ENCODE data around the gene TNFSF12. TPM values are rescaled to one million over a fixed set of nuclear protein-coding genes. Genes with fewer than 3 reads are reported as not detected.

The TNFSF12 gene
- total and polyA plus RNA-seq, 9 of the 15 experiments (the other 6 are each of a cell fraction or from before 2014, with no cell fraction given) = 0.03 to 0.95 (median 0.19) TPM; not detected in 3

GRCh38 chr17:7583253-7584109, 34.6 kb downstream of the TNFSF12 start, which contains the start of gene MPDU1 (continued):
- TF ChIP-seq E2F5 (CRISPR knock-in tag; IDR thresholded peaks at IDR 0.05) = peak; percentile 86; the same call in 1 of the 2 replicates
- TF ChIP-seq GATA2 (CRISPR knock-in tag; IDR thresholded peaks at IDR 0.05) = no peak
- TF ChIP-seq SMAD4 (CRISPR knock-in tag; conservative IDR thresholded peaks at IDR 0.05) = peak; percentile 40
- no peak for TF ChIP-seq ZNF79 (CRISPR knock-in tag; IDR thresholded peaks at IDR 0.05; ENCODE audit: low read depth)
- no peak for TF ChIP-seq HES1 (IDR thresholded peaks at IDR 0.05; ENCODE audit: low read depth)
- no peak for TF ChIP-seq ZNF444 (CRISPR knock-in tag; IDR thresholded peaks at IDR 0.05)
- peak; percentile 65 for TF ChIP-seq DMBX1 (CRISPR knock-in tag; IDR thresholded peaks at IDR 0.05; ENCODE audit: borderline replicate concordance)
- TF ChIP-seq NCOR1 (IDR thresholded peaks at IDR 0.05) = no peak
- peak; percentile 79; the same call in 1 of the 2 replicates for TF ChIP-seq HDAC8 (tag; IDR thresholded peaks at IDR 0.05)
- no peak for TF ChIP-seq ZNF253 (CRISPR knock-in tag; conservative IDR thresholded peaks at IDR 0.05)
- TF ChIP-seq ESRRB (CRISPR knock-in tag; IDR thresholded peaks at IDR 0.05; ENCODE audit: borderline replicate concordance) = 0 out of 2 replicates have a peak, but pooled peaks have one; percentile 26
- no peak for TF ChIP-seq ZNF224 (CRISPR knock-in tag; IDR thresholded peaks at IDR 0.05)
- TF ChIP-seq, protein P1, sequence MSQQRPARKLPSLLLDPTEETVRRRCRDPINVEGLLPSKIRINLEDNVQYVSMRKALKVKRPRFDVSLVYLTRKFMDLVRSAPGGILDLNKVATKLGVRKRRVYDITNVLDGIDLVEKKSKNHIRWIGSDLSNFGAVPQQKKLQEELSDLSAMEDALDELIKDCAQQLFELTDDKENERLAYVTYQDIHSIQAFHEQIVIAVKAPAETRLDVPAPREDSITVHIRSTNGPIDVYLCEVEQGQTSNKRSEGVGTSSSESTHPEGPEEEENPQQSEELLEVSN (IDR thresholded peaks at IDR 0.05; ENCODE audit: borderline replicate concordance in 1 of 2, extremely low read depth in 1 of 2, insufficient read depth in 1 of 2, insufficient read length in 1 of 2, low read depth in 1 of 2, low read length in 1 of 2, poor library complexity in 1 of 2, severe bottlenecking in 1 of 2) = peak; percentile 93 to 96
- TF ChIP-seq, protein P2, sequence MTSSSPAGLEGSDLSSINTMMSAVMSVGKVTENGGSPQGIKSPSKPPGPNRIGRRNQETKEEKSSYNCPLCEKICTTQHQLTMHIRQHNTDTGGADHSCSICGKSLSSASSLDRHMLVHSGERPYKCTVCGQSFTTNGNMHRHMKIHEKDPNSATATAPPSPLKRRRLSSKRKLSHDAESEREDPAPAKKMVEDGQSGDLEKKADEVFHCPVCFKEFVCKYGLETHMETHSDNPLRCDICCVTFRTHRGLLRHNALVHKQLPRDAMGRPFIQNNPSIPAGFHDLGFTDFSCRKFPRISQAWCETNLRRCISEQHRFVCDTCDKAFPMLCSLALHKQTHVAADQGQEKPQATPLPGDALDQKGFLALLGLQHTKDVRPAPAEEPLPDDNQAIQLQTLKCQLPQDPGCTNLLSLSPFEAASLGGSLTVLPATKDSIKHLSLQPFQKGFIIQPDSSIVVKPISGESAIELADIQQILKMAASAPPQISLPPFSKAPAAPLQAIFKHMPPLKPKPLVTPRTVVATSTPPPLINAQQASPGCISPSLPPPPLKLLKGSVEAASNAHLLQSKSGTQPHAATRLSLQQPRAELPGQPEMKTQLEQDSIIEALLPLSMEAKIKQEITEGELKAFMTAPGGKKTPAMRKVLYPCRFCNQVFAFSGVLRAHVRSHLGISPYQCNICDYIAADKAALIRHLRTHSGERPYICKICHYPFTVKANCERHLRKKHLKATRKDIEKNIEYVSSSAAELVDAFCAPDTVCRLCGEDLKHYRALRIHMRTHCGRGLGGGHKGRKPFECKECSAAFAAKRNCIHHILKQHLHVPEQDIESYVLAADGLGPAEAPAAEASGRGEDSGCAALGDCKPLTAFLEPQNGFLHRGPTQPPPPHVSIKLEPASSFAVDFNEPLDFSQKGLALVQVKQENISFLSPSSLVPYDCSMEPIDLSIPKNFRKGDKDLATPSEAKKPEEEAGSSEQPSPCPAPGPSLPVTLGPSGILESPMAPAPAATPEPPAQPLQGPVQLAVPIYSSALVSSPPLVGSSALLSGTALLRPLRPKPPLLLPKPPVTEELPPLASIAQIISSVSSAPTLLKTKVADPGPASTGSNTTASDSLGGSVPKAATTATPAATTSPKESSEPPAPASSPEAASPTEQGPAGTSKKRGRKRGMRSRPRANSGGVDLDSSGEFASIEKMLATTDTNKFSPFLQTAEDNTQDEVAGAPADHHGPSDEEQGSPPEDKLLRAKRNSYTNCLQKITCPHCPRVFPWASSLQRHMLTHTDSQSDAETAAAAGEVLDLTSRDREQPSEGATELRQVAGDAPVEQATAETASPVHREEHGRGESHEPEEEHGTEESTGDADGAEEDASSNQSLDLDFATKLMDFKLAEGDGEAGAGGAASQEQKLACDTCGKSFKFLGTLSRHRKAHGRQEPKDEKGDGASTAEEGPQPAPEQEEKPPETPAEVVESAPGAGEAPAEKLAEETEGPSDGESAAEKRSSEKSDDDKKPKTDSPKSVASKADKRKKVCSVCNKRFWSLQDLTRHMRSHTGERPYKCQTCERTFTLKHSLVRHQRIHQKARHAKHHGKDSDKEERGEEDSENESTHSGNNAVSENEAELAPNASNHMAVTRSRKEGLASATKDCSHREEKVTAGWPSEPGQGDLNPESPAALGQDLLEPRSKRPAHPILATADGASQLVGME (CRISPR knock-in tag; IDR thresholded peaks at IDR 0.05) = no peak
- peak in 1 of 2 experiments; percentile 58; a peak in 1 of 4 replicates for TF ChIP-seq KDM4B (IDR thresholded peaks at IDR 0.05; ENCODE audit: borderline replicate concordance in 2 of 2, low read depth in 1 of 2)
- no peak for TF ChIP-seq NELFE (IDR thresholded peaks at IDR 0.05; ENCODE audit: insufficient read depth, insufficient read length)
- peak; percentile 47; the same call in 1 of the 2 replicates for TF ChIP-seq THAP7 (CRISPR knock-in tag; IDR thresholded peaks at IDR 0.05)
